HepG2 (cell line): ENCODE data around the gene APOC3. TPM values are rescaled to one million over a fixed set of nuclear protein-coding genes. Genes with fewer than 3 reads are reported as not detected.

ENCODE experiments used
- AKAP8 ChIP-seq: sonication (generic); formaldehyde crosslinking; IDR thresholded peaks from 2 replicates; pipeline ENCODE4 v1.5.1; 2020; ENCODE audit warnings: mild to moderate bottlenecking, missing genetic modification reagents
- BCL6 ChIP-seq: IDR thresholded peaks from 2 replicates; pipeline ENCODE4 v1.6.1; 2016; ENCODE audit warnings: missing genetic modification reagents, missing compliant biosample characterization
- CTCF ChIP-seq: sonication (generic); formaldehyde crosslinking; IDR thresholded peaks from 2 replicates; pipeline ENCODE4 v1.5.0; 2020; ENCODE audit warnings: mild to moderate bottlenecking, missing genetic modification reagents, moderate library complexity
- ELF3 ChIP-seq: IDR thresholded peaks from 2 replicates; pipeline ENCODE4 v1.6.1; 2016; ENCODE audit warnings: missing genetic modification reagents, missing compliant biosample characterization
- ELK4 ChIP-seq: sonication (generic); formaldehyde crosslinking; IDR thresholded peaks from 2 replicates; pipeline ENCODE4 v1.9.0; 2021; ENCODE audit warnings: missing genetic modification reagents, borderline replicate concordance
- HDAC2 ChIP-seq: sonication (generic); formaldehyde crosslinking; IDR thresholded peaks from 2 replicates; pipeline ENCODE4 v1.4.0; 2020; ENCODE audit warnings: missing genetic modification reagents
- HHEX ChIP-seq: IDR thresholded peaks from 2 replicates; pipeline ENCODE4 v1.6.1; 2016; ENCODE audit warnings: control low read depth
- HMG20A ChIP-seq: IDR thresholded peaks from 2 replicates; pipeline ENCODE4 v1.6.1; 2016; ENCODE audit warnings: borderline replicate concordance
- KDM4B ChIP-seq: sonication (generic); formaldehyde crosslinking; IDR thresholded peaks from 2 replicates; pipeline ENCODE4 v1.4.0; 2020; ENCODE audit warnings: missing genetic modification reagents
- LCORL ChIP-seq, 2 experiments: fragments of 450-650 bp in 1 of 2; sonication (generic) in 1 of 2; formaldehyde crosslinking in 1 of 2; IDR thresholded peaks; 2 replicates each; pipeline versions ENCODE4 v1.5.0 to v1.6.1; 2017 to 2020; ENCODE audit warnings: antibody characterized with exemption in 1 of 2, missing genetic modification reagents in 1 of 2
- MTERF4 ChIP-seq: sonication (generic); formaldehyde crosslinking; IDR thresholded peaks from 2 replicates; pipeline ENCODE4 v1.8.0; 2023; ENCODE audit warnings: mild to moderate bottlenecking, missing genetic modification reagents
- NCOR1 ChIP-seq: fragments of 200-600 bp; sonication (generic); IDR thresholded peaks from 2 replicates; pipeline ENCODE4 v1.7.0; 2017; ENCODE audit warnings: antibody characterized with exemption, low read length, borderline replicate concordance
- NR2C2 ChIP-seq: sonication (generic); formaldehyde crosslinking; IDR thresholded peaks from 2 replicates; pipeline ENCODE4 v1.4.0; 2020; ENCODE audit warnings: missing genetic modification reagents, mild to moderate bottlenecking, moderate library complexity, borderline replicate concordance
- NRL ChIP-seq: sonication (generic); formaldehyde crosslinking; IDR thresholded peaks from 2 replicates; pipeline ENCODE4 v1.5.0; 2020; ENCODE audit warnings: missing genetic modification reagents, mild to moderate bottlenecking, moderate library complexity, borderline replicate concordance
- PHB2 ChIP-seq: fragments of 450-650 bp; IDR thresholded peaks from 2 replicates; pipeline ENCODE4 v1.6.1; 2018; ENCODE audit not compliant: partially characterized antibody
- PHF5A ChIP-seq: IDR thresholded peaks from one replicate; pipeline ENCODE4 v1.6.1; 2018; ENCODE audit warnings: low read depth, missing genetic modification reagents; ENCODE audit not compliant: unreplicated experiment
- PITX1 ChIP-seq: sonication (generic); formaldehyde crosslinking; IDR thresholded peaks from 2 replicates; pipeline ENCODE4 v1.5.1; 2020; ENCODE audit warnings: mild to moderate bottlenecking, missing genetic modification reagents
- PPARG ChIP-seq: conservative IDR thresholded peaks from 2 replicates; pipeline ENCODE4 v1.6.1; 2016; ENCODE audit warnings: missing biosample characterization, missing genetic modification reagents
- RBM22 ChIP-seq: fragments of 200-400 bp; formaldehyde crosslinking; optimal IDR thresholded peaks from 2 replicates; pipeline ENCODE3; 2017; ENCODE audit warnings: mild to moderate bottlenecking, low read length, moderate library complexity
- RCOR2 ChIP-seq: IDR thresholded peaks from 2 replicates; pipeline ENCODE4 v1.6.1; 2016; ENCODE audit warnings: missing biosample characterization, missing genetic modification reagents
- RXRA ChIP-seq: sonication (generic); formaldehyde crosslinking; IDR thresholded peaks from 2 replicates; pipeline ENCODE4 v1.5.1; 2020; ENCODE audit warnings: missing genetic modification reagents
- SSRP1 ChIP-seq: IDR thresholded peaks from 2 replicates; pipeline ENCODE4 v1.6.1; 2016; ENCODE audit warnings: control low read depth
- TSC22D2 ChIP-seq: sonication (generic); formaldehyde crosslinking; IDR thresholded peaks from 2 replicates; pipeline ENCODE4 v1.5.1; 2020; ENCODE audit warnings: missing genetic modification reagents, mild to moderate bottlenecking, borderline replicate concordance
- ZFP91 ChIP-seq: sonication (generic); formaldehyde crosslinking; IDR thresholded peaks from 2 replicates; pipeline ENCODE4 v1.9.0; 2022; ENCODE audit warnings: missing genetic modification reagents, mild to moderate bottlenecking, borderline replicate concordance
- ZNF101 ChIP-seq: sonication (generic); formaldehyde crosslinking; IDR thresholded peaks from 2 replicates; pipeline ENCODE4 v1.4.0; 2020; ENCODE audit warnings: mild to moderate bottlenecking, low read depth, missing genetic modification reagents, borderline replicate concordance
- ZNF605 ChIP-seq: sonication (generic); formaldehyde crosslinking; IDR thresholded peaks from 2 replicates; pipeline ENCODE4 v1.8.0; 2022; ENCODE audit warnings: mild to moderate bottlenecking, missing genetic modification reagents
- polyA plus RNA-seq, 8 experiments: library from polyadenylated mRNA; depleted of rRNA in 3 of 8; stranded (reverse) in 7 of 8; unstranded in 1 of 8; fragments of >200 nt; fragmentation: Illumina TruSeq in 4 of 8; extraction: Trizol in 4 of 8; gene quantifications; 2 replicates each; pipeline versions ENCODE4 v1.2.1 to v1.2.3, GENCODE V29; 2011 to 2016; ENCODE audit warnings: low read depth in 4 of 8, missing spikeins in 1 of 8, mixed read lengths in 1 of 8; ENCODE audit not compliant: insufficient read depth in 1 of 8
- total RNA-seq, 5 experiments: library from RNA; depleted of rRNA; stranded (reverse); fragments of >200 nt; fragmentation: Illumina TruSeq; extraction: Trizol; gene quantifications; 2 replicates each; pipeline ENCODE4 v1.2.3, GENCODE V29; 2016; ENCODE audit warnings: low read depth in 1 of 5

The APOC3 gene
- total and polyA plus RNA-seq, 2 of the 13 experiments (the other 11 are each of a cell fraction or from before 2014, with no cell fraction given), result 314 to 687 TPM

- TF ChIP-seq ELF3 (CRISPR knock-in tag) (peak; percentile 67), LCORL (IDR thresholded peaks at IDR 0.05) (no peak), LCORL (CRISPR knock-in tag; IDR thresholded peaks at IDR 0.05) (peak; percentile 37; the same call in 1 of the 2 replicates), PHF5A (no peak), CTCF (CRISPR knock-in tag) (no peak), TSC22D2 (CRISPR knock-in tag) (no peak), NR2C2 (CRISPR knock-in tag) (peak; percentile 88), NRL (CRISPR knock-in tag) (no peak), NCOR1 (peak; percentile 61; the same call in 1 of the 2 replicates), RCOR2 (0 out of 2 replicates have a peak, but pooled peaks have one; percentile 55), PHB2 (no peak), RXRA (CRISPR knock-in tag) (peak; percentile 81), RBM22 (no peak), MTERF4 (CRISPR knock-in tag) (no peak), HMG20A (0 out of 2 replicates have a peak, but pooled peaks have one; percentile 13), SSRP1 (CRISPR knock-in tag) (no peak), ZNF605 (CRISPR knock-in tag) (peak; percentile 73; the same call in 1 of the 2 replicates), AKAP8 (CRISPR knock-in tag) (0 out of 2 replicates have a peak, but pooled peaks have one; percentile 47), ZNF101 (CRISPR knock-in tag) (no peak), HDAC2 (CRISPR knock-in tag) (0 out of 2 replicates have a peak, but pooled peaks have one; percentile 19), KDM4B (CRISPR knock-in tag) (no peak), PPARG (CRISPR knock-in tag) (peak; percentile 90), PITX1 (CRISPR knock-in tag) (peak; percentile 56; the same call in 1 of the 2 replicates), BCL6 (CRISPR knock-in tag) (peak; percentile 83), ZFP91 (CRISPR knock-in tag) (peak; percentile 33; the same call in 1 of the 2 replicates), ELK4 (CRISPR knock-in tag) (no peak), HHEX (CRISPR knock-in tag) (no peak)
Observed at GRCh38 chr11:116813781-116814471, 15.8 kb upstream of the APOC3 start (continued).
